ENCODE results near the gene CTSE. TPM values are rescaled to one million over a fixed set of nuclear protein-coding genes. Genes with fewer than 3 reads are reported as not detected.

Gene CTSE
- total and polyA plus RNA-seq, 2 of the 13 experiments (the other 11 are each of a cell fraction or from before 2014, with no cell fraction given): 0.50 to 0.69 TPM

DNA sequence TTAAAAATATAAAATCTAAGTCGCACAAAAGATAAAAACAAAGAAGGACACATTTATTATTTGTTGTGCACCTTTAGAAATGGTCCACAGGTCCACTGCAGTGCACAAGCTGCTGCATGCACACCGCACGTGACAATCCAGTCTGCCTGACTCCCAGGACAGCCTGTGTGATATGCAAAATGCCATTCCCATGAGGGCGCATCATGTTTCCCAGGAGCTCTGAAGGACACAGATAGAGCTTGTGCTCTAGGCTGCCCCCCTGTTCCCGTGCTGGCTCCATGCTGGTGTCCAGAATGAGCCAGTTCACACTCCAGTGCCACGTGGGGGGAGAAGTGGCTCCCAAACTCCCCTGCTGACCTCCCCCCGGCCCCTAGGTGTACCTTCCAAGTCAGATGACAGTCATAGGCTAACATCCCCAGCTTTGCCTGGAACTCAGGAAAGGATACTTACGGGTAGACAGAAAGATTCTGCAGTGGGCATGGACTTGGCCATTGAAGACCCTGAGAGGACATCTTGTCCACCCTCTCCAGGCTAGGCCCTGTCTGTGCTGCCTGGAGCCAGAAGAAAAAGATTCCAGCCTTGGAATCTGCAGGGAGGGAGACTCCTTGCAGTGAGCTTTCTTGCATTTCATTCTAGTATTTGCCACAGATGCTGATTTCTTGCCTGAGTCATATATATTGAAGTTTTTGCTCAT, 46.8 kb downstream of the CTSE start (continued):
- TF ChIP-seq, protein P1, sequence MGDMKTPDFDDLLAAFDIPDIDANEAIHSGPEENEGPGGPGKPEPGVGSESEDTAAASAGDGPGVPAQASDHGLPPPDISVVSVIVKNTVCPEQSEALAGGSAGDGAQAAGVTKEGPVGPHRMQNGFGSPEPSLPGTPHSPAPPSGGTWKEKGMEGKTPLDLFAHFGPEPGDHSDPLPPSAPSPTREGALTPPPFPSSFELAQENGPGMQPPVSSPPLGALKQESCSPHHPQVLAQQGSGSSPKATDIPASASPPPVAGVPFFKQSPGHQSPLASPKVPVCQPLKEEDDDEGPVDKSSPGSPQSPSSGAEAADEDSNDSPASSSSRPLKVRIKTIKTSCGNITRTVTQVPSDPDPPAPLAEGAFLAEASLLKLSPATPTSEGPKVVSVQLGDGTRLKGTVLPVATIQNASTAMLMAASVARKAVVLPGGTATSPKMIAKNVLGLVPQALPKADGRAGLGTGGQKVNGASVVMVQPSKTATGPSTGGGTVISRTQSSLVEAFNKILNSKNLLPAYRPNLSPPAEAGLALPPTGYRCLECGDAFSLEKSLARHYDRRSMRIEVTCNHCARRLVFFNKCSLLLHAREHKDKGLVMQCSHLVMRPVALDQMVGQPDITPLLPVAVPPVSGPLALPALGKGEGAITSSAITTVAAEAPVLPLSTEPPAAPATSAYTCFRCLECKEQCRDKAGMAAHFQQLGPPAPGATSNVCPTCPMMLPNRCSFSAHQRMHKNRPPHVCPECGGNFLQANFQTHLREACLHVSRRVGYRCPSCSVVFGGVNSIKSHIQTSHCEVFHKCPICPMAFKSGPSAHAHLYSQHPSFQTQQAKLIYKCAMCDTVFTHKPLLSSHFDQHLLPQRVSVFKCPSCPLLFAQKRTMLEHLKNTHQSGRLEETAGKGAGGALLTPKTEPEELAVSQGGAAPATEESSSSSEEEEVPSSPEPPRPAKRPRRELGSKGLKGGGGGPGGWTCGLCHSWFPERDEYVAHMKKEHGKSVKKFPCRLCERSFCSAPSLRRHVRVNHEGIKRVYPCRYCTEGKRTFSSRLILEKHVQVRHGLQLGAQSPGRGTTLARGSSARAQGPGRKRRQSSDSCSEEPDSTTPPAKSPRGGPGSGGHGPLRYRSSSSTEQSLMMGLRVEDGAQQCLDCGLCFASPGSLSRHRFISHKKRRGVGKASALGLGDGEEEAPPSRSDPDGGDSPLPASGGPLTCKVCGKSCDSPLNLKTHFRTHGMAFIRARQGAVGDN (CRISPR knock-in tag; IDR thresholded peaks at IDR 0.05): peak; percentile 22; the same call in 1 of the 2 replicates
- TF ChIP-seq, protein P2, sequence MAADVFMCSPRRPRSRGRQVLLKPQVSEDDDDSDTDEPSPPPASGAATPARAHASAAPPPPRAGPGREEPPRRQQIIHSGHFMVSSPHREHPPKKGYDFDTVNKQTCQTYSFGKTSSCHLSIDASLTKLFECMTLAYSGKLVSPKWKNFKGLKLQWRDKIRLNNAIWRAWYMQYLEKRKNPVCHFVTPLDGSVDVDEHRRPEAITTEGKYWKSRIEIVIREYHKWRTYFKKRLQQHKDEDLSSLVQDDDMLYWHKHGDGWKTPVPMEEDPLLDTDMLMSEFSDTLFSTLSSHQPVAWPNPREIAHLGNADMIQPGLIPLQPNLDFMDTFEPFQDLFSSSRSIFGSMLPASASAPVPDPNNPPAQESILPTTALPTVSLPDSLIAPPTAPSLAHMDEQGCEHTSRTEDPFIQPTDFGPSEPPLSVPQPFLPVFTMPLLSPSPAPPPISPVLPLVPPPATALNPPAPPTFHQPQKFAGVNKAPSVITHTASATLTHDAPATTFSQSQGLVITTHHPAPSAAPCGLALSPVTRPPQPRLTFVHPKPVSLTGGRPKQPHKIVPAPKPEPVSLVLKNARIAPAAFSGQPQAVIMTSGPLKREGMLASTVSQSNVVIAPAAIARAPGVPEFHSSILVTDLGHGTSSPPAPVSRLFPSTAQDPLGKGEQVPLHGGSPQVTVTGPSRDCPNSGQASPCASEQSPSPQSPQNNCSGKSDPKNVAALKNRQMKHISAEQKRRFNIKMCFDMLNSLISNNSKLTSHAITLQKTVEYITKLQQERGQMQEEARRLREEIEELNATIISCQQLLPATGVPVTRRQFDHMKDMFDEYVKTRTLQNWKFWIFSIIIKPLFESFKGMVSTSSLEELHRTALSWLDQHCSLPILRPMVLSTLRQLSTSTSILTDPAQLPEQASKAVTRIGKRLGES (CRISPR knock-in tag; IDR thresholded peaks at IDR 0.05; ENCODE audit: borderline replicate concordance): peak; percentile 89; the same call in 1 of the 2 replicates
- TF ChIP-seq, protein P3, sequence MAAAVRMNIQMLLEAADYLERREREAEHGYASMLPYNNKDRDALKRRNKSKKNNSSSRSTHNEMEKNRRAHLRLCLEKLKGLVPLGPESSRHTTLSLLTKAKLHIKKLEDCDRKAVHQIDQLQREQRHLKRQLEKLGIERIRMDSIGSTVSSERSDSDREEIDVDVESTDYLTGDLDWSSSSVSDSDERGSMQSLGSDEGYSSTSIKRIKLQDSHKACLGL (CRISPR knock-in tag; IDR thresholded peaks at IDR 0.05): no peak
- TF ChIP-seq, protein P4, sequence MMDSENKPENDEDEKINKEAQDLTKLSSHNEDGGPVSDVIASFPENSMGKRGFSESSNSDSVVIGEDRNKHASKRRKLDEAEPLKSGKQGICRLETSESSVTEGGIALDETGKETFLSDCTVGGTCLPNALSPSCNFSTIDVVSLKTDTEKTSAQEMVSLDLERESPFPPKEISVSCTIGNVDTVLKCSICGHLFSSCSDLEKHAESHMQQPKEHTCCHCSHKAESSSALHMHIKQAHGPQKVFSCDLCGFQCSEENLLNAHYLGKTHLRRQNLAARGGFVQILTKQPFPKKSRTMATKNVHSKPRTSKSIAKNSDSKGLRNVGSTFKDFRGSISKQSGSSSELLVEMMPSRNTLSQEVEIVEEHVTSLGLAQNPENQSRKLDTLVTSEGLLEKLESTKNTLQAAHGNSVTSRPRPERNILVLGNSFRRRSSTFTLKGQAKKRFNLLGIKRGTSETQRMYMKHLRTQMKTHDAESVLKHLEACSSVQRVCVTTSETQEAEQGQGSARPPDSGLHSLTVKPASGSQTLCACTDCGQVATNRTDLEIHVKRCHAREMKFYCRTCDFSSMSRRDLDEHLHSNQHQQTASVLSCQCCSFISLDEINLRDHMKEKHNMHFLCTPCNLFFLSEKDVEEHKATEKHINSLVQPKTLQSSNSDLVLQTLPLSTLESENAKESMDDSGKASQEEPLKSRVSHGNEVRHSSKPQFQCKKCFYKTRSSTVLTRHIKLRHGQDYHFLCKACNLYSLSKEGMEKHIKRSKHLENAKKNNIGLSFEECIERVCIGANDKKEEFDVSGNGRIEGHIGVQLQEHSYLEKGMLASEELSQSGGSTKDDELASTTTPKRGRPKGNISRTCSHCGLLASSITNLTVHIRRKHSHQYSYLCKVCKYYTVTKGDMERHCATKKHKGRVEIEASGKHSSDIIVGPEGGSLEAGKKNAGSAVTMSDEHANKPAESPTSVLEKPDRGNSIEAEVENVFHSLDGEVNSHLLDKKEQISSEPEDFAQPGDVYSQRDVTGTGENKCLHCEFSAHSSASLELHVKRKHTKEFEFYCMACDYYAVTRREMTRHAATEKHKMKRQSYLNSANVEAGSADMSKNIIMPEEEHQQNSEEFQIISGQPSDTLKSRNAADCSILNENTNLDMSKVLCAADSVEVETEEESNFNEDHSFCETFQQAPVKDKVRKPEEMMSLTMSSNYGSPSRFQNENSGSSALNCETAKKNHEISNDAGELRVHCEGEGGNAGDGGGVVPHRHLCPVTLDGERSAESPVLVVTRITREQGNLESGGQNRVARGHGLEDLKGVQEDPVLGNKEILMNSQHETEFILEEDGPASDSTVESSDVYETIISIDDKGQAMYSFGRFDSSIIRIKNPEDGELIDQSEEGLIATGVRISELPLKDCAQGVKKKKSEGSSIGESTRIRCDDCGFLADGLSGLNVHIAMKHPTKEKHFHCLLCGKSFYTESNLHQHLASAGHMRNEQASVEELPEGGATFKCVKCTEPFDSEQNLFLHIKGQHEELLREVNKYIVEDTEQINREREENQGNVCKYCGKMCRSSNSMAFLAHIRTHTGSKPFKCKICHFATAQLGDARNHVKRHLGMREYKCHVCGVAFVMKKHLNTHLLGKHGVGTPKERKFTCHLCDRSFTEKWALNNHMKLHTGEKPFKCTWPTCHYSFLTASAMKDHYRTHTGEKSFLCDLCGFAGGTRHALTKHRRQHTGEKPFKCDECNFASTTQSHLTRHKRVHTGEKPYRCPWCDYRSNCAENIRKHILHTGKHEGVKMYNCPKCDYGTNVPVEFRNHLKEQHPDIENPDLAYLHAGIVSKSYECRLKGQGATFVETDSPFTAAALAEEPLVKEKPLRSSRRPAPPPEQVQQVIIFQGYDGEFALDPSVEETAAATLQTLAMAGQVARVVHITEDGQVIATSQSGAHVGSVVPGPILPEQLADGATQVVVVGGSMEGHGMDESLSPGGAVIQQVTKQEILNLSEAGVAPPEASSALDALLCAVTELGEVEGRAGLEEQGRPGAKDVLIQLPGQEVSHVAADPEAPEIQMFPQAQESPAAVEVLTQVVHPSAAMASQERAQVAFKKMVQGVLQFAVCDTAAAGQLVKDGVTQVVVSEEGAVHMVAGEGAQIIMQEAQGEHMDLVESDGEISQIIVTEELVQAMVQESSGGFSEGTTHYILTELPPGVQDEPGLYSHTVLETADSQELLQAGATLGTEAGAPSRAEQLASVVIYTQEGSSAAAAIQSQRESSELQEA (CRISPR knock-in tag; IDR thresholded peaks at IDR 0.05; ENCODE audit: not compliant biosample characterization): no peak
- TF ChIP-seq, protein P5, sequence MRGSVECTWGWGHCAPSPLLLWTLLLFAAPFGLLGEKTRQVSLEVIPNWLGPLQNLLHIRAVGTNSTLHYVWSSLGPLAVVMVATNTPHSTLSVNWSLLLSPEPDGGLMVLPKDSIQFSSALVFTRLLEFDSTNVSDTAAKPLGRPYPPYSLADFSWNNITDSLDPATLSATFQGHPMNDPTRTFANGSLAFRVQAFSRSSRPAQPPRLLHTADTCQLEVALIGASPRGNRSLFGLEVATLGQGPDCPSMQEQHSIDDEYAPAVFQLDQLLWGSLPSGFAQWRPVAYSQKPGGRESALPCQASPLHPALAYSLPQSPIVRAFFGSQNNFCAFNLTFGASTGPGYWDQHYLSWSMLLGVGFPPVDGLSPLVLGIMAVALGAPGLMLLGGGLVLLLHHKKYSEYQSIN (CRISPR knock-in tag; IDR thresholded peaks at IDR 0.05; ENCODE audit: borderline replicate concordance): no peak
- peak; percentile 53; the same call in 1 of the 2 replicates for TF ChIP-seq SAP130 (CRISPR knock-in tag; IDR thresholded peaks at IDR 0.05; ENCODE audit: low read depth)
- TF ChIP-seq, protein P6, sequence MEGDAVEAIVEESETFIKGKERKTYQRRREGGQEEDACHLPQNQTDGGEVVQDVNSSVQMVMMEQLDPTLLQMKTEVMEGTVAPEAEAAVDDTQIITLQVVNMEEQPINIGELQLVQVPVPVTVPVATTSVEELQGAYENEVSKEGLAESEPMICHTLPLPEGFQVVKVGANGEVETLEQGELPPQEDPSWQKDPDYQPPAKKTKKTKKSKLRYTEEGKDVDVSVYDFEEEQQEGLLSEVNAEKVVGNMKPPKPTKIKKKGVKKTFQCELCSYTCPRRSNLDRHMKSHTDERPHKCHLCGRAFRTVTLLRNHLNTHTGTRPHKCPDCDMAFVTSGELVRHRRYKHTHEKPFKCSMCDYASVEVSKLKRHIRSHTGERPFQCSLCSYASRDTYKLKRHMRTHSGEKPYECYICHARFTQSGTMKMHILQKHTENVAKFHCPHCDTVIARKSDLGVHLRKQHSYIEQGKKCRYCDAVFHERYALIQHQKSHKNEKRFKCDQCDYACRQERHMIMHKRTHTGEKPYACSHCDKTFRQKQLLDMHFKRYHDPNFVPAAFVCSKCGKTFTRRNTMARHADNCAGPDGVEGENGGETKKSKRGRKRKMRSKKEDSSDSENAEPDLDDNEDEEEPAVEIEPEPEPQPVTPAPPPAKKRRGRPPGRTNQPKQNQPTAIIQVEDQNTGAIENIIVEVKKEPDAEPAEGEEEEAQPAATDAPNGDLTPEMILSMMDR (CRISPR knock-in tag; IDR thresholded peaks at IDR 0.05): peak; percentile 37

Measured in HepG2 (cell line).